Astrocyte (in vitro differentiated cells and primary cell): ENCODE results near the gene TWNK. TPM values are rescaled to one million over a fixed set of nuclear protein-coding genes. Genes with fewer than 3 reads are reported as not detected.

Experiments
- DNase-seq: peaks from one replicate; pipeline ENCODE4 v3.0.0-alpha.2; 2010; ENCODE audit warnings: low read depth
- FAIRE-seq: peaks from 2 replicates; lab custom pipeline; 2011; peaks lifted over from hg19 to GRCh38; lab: Jason Lieb, UNC
- H2AFZ ChIP-seq: 2 replicates; pipeline ENCODE4 v1.6.0; 2012; ENCODE audit warnings: low read depth, low read length, inconsistent platforms
- H3K27ac ChIP-seq: 2 replicates; pipeline ENCODE4 v1.5.1; 2011; ENCODE audit warnings: low read depth, low read length, inconsistent platforms
- H3K27me3 ChIP-seq: 2 replicates; pipeline ENCODE4 v1.6.0; 2011; ENCODE audit warnings: low read length, inconsistent platforms; ENCODE audit not compliant: insufficient read depth
- H3K36me3 ChIP-seq: 2 replicates; pipeline ENCODE4 v1.5.1; 2011; ENCODE audit warnings: low read length, inconsistent platforms; ENCODE audit not compliant: insufficient read depth
- H3K4me1 ChIP-seq: 2 replicates; pipeline ENCODE4 v1.5.1; 2011; ENCODE audit warnings: low read length, inconsistent platforms; ENCODE audit not compliant: insufficient read depth
- H3K4me2 ChIP-seq: 2 replicates; pipeline ENCODE4 v1.6.0; 2012; ENCODE audit warnings: low read length, inconsistent platforms
- H3K4me3 ChIP-seq: 2 replicates; pipeline ENCODE4 v1.5.1; 2011; ENCODE audit warnings: low read depth, mild to moderate bottlenecking, low read length, inconsistent platforms; ENCODE audit not compliant: insufficient read depth
- H3K79me2 ChIP-seq: 2 replicates; pipeline ENCODE4 v1.6.0; 2012; ENCODE audit warnings: mild to moderate bottlenecking, low read length, inconsistent platforms; ENCODE audit not compliant: insufficient read depth
- H3K9ac ChIP-seq: 2 replicates; pipeline ENCODE4 v1.6.0; 2012; ENCODE audit warnings: mild to moderate bottlenecking, low read length, inconsistent platforms
- H3K9me3 ChIP-seq: 2 replicates; pipeline ENCODE4 v1.5.1; 2012; ENCODE audit warnings: low read depth, mild to moderate bottlenecking, low read length, inconsistent platforms; ENCODE audit not compliant: insufficient read depth
- H4K20me1 ChIP-seq: 2 replicates; pipeline ENCODE4 v1.6.0; 2012; ENCODE audit warnings: low read length, inconsistent platforms; ENCODE audit not compliant: insufficient read depth
- H3K27ac Mint-ChIP-seq: one replicate; pipeline ENCODE4 v1.8.0; 2021; ENCODE audit warnings: mild to moderate bottlenecking, mixed read lengths; ENCODE audit not compliant: unreplicated experiment
- H3K27me3 Mint-ChIP-seq: one replicate; pipeline ENCODE4 v1.8.0; 2021; ENCODE audit warnings: low read depth, mixed read lengths; ENCODE audit not compliant: unreplicated experiment
- H3K36me3 Mint-ChIP-seq: one replicate; pipeline ENCODE4 v1.8.0; 2021; ENCODE audit warnings: low read depth, mixed read lengths; ENCODE audit not compliant: unreplicated experiment
- H3K4me1 Mint-ChIP-seq: one replicate; pipeline ENCODE4 v1.8.0; 2021; ENCODE audit warnings: low read depth, mixed read lengths; ENCODE audit not compliant: unreplicated experiment
- H3K4me3 Mint-ChIP-seq: one replicate; pipeline ENCODE4 v1.8.0; 2021; ENCODE audit warnings: mild to moderate bottlenecking, moderate library complexity, mixed read lengths; ENCODE audit not compliant: unreplicated experiment
- H3K9me3 Mint-ChIP-seq: one replicate; pipeline ENCODE4 v1.8.0; 2021; ENCODE audit warnings: mild to moderate bottlenecking, mixed read lengths; ENCODE audit not compliant: unreplicated experiment
- CTCF ChIP-seq: IDR thresholded peaks from 2 replicates; pipeline ENCODE4 v1.5.1; 2011; ENCODE audit warnings: low read depth, mild to moderate bottlenecking, inconsistent platforms, low read length, moderate library complexity; ENCODE audit not compliant: insufficient read depth
- EZH2 ChIP-seq: IDR thresholded peaks from 2 replicates; pipeline ENCODE4 v1.6.1; 2012; ENCODE audit warnings: mild to moderate bottlenecking, low read length, inconsistent platforms; ENCODE audit not compliant: insufficient read depth
- total RNA-seq: library from RNA; stranded (reverse); gene quantifications from 2 replicates; pipeline ENCODE4 v1.2.1, GENCODE V29; 2021

The TWNK gene
- total RNA-seq, 1 donor from 2014 or later, result 12.9 TPM

GRCh38 chr10:101013365-101013825 is 26.1 kb downstream of the TWNK start:
- H3K36me3 ChIP-seq, result no peaks in the 10 kb centered on the region
- FAIRE-seq, result peak; percentile 5
- H3K4me2 ChIP-seq, result peak overlapping the region; percentile 51
- H2AFZ ChIP-seq, result no peak overlapping the region
- no peaks in the 10 kb centered on the region for H3K9me3 Mint-ChIP-seq
- no peak overlapping the region for H3K4me3 ChIP-seq
- no peak for DNase-seq
- H3K27me3 ChIP-seq, result no peaks in the 10 kb centered on the region
- no peaks in the 10 kb centered on the region for H3K36me3 Mint-ChIP-seq
- peak overlapping the region; percentile 35 for H3K27ac ChIP-seq
- no peaks in the 10 kb centered on the region for H3K9me3 ChIP-seq
- H4K20me1 ChIP-seq, result peaks cover 2% of the 10 kb centered on the region
- peak overlapping the region; percentile 30 for H3K4me3 Mint-ChIP-seq
- H3K27me3 Mint-ChIP-seq, result peaks cover 12% of the 10 kb centered on the region
- H3K9ac ChIP-seq, result peak overlapping the region; percentile 42
- no peak for TF ChIP-seq EZH2
- no peak for TF ChIP-seq CTCF
- H3K79me2 ChIP-seq, result no peaks in the 10 kb centered on the region
- peaks cover 21% of the 10 kb centered on the region for H3K4me1 Mint-ChIP-seq
- H3K4me1 ChIP-seq, result peaks cover 38% of the 10 kb centered on the region
- peak overlapping the region; percentile 35 for H3K27ac Mint-ChIP-seq

- Histone ChIP-seq H4K20me1 (peaks cover 2% of the 10 kb centered on the region), H3K27ac (no peak overlapping the region), H3K9me3 (no peaks in the 10 kb centered on the region), H3K4me3 (no peak overlapping the region), H3K4me1 (peaks cover 43% of the 10 kb centered on the region), H3K79me2 (no peaks in the 10 kb centered on the region), H3K27me3 (no peaks in the 10 kb centered on the region), H3K9ac (no peak overlapping the region), H3K4me2 (no peak overlapping the region), H2AFZ (no peak overlapping the region), H3K36me3 (no peaks in the 10 kb centered on the region)
- Mint-ChIP-seq H3K27ac (peak overlapping the region; percentile 59), H3K27me3 (peaks cover 14% of the 10 kb centered on the region), H3K36me3 (peaks cover 2% of the 10 kb centered on the region), H3K4me1 (peaks cover 21% of the 10 kb centered on the region), H3K4me3 (peak overlapping the region; percentile 20), H3K9me3 (no peaks in the 10 kb centered on the region)
- no peak for FAIRE-seq
- no peak for DNase-seq
- TF ChIP-seq EZH2 (no peak), CTCF (peak; percentile 91)
These were observed 27.0 kb downstream of the TWNK start for GRCh38 chr10:101014230-101014884.
